HEK293T (cell line): ENCODE measurements around the gene MLXIPL.

Experiments used
- BHLHE40 ChIP-seq: fragments of 450-650 bp; IDR thresholded peaks from 2 replicates; pipeline ENCODE4 v1.6.1; 2016; ENCODE audit warnings: mild to moderate bottlenecking, moderate library complexity, borderline replicate concordance
- ELF4 ChIP-seq: fragments of 450-650 bp; IDR thresholded peaks from 2 replicates; pipeline ENCODE4 v1.6.1; 2017; ENCODE audit warnings: antibody characterized with exemption
- FOXA1 ChIP-seq: fragments of 450-650 bp; IDR thresholded peaks from 2 replicates; pipeline ENCODE4 v1.6.1; 2016; ENCODE audit warnings: mild to moderate bottlenecking
- HDGF ChIP-seq: fragments of 450-650 bp; IDR thresholded peaks from 2 replicates; pipeline ENCODE4 v1.6.1; 2017; ENCODE audit warnings: antibody characterized with exemption, borderline replicate concordance
- L3MBTL2 ChIP-seq: fragments of 450-650 bp; conservative IDR thresholded peaks from 2 replicates; pipeline ENCODE4 v1.6.1; 2016; ENCODE audit warnings: mild to moderate bottlenecking
- NFRKB ChIP-seq: fragments of 450-650 bp; IDR thresholded peaks from 2 replicates; pipeline ENCODE4 v1.6.1; 2016; ENCODE audit warnings: mild to moderate bottlenecking, moderate library complexity
- PKNOX1 ChIP-seq: fragments of 450-650 bp; IDR thresholded peaks from 2 replicates; pipeline ENCODE4 v1.6.1; 2016
- SP1 ChIP-seq: fragments of 450-650 bp; IDR thresholded peaks from 2 replicates; pipeline ENCODE4 v1.6.1; 2017

DNA sequence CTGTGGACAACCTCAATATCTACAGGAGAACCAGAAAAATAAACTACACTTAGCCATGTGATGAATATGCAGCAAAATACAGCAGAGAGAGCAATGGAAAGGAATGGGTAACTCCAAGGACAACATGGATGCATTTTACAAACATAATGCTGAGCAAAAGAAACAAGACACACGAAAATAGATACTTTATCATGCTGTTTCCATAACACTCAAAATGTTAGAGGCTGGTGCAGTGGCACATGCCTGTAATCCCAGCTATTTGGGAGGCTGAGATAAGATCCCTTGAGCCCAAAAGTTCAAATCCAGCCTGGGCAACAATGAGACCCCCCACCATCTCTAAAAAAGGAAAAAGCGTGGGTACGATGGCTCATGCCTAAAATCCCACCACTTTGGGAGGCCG, 75.1 kb downstream of the MLXIPL start:
- no peak for TF ChIP-seq BHLHE40
- TF ChIP-seq SP1, result no peak
- no peak for TF ChIP-seq FOXA1
- no peak for TF ChIP-seq HDGF
- no peak for TF ChIP-seq NFRKB
- TF ChIP-seq L3MBTL2, result no peak
- no peak for TF ChIP-seq PKNOX1
- TF ChIP-seq ELF4, result no peak
